GM15510 (cell line): ENCODE measurements around the gene RHCE.

Experiments
- POLR2A ChIP-seq: IDR thresholded peaks from 3 replicates; pipeline ENCODE4 v1.6.1; 2011; ENCODE audit warnings: borderline replicate concordance; ENCODE audit not compliant: insufficient read length; ENCODE audit errors: extremely low read depth

Gene RHCE

GRCh38 chr1:25392841-25393240 lies 27.8 kb downstream of the RHCE start:
- TF ChIP-seq POLR2A, result no peak

GRCh38 chr1:25369241-25369640 lies 51.4 kb downstream of the RHCE start:
- no peak for TF ChIP-seq POLR2A

GRCh38 chr1:25361901-25362300 lies 58.7 kb downstream of the RHCE start:
- TF ChIP-seq POLR2A, result no peak

- TF ChIP-seq POLR2A, result no peak
Measured at GRCh38 chr1:25360596-25361581, 59.7 kb downstream of the RHCE start.

- no peak for TF ChIP-seq POLR2A
Measured at GRCh38 chr1:25356848-25357247, 63.8 kb downstream of the RHCE start.

- TF ChIP-seq POLR2A, result no peak
Measured at GRCh38 chr1:25356441-25356840, 64.2 kb downstream of the RHCE start.

- TF ChIP-seq POLR2A, result no peak
Measured at GRCh38 chr1:25355841-25356395, 64.7 kb downstream of the RHCE start.

GRCh38 chr1:25349606-25350005 lies 71.0 kb downstream of the RHCE start:
- TF ChIP-seq POLR2A, result no peak

GRCh38 chr1:25347556-25347955 lies 73.1 kb downstream of the RHCE start:
- no peak for TF ChIP-seq POLR2A

GRCh38 chr1:25343872-25344271 lies 76.8 kb downstream of the RHCE start:
- TF ChIP-seq POLR2A, result no peak

GRCh38 chr1:25342846-25343245 lies 77.8 kb downstream of the RHCE start:
- no peak for TF ChIP-seq POLR2A

GRCh38 chr1:25341746-25342145 lies 78.9 kb downstream of the RHCE start:
- no peak for TF ChIP-seq POLR2A

GRCh38 chr1:25338986-25339385 lies 81.6 kb downstream of the RHCE start:
- TF ChIP-seq POLR2A, result no peak

- peak; percentile 59 for TF ChIP-seq POLR2A
Measured at GRCh38 chr1:25338188-25338981, 82.2 kb downstream of the RHCE start, which contains the start of gene TMEM50A. TSS of gene TMEM50A (plus strand) at chr1:25338334. CDS start at chr1:25340487, 2,153 bp downstream.

- peak; percentile 34 for TF ChIP-seq POLR2A
Measured at GRCh38 chr1:25337483-25338187, 83.0 kb downstream of the RHCE start.
